WTC11 (cell line): ENCODE data around the gene RPL10.

Source experiments
- AFF4 ChIP-seq: sonication (generic); formaldehyde crosslinking; IDR thresholded peaks from 2 replicates; pipeline ENCODE4 v1.8.1; 2023; ENCODE audit warnings: mild to moderate bottlenecking, missing genetic modification reagents, borderline replicate concordance
- ARID4B ChIP-seq: sonication (generic); formaldehyde crosslinking; IDR thresholded peaks from 2 replicates; pipeline ENCODE4 v1.8.0; 2023; ENCODE audit warnings: missing genetic modification reagents, mild to moderate bottlenecking, borderline replicate concordance
- ATF3 ChIP-seq: sonication (generic); formaldehyde crosslinking; conservative IDR thresholded peaks from 2 replicates; pipeline ENCODE4 v1.8.1; 2022; ENCODE audit warnings: mild to moderate bottlenecking, missing genetic modification reagents
- CREM ChIP-seq: sonication (generic); formaldehyde crosslinking; IDR thresholded peaks from 2 replicates; pipeline ENCODE4 v1.8.1; 2022; ENCODE audit warnings: mild to moderate bottlenecking, missing genetic modification reagents, moderate library complexity
- CTCF ChIP-seq: fragments of 200-600 bp; IDR thresholded peaks from 2 replicates; pipeline ENCODE4 v1.8.0; 2022; ENCODE audit warnings: antibody characterized with exemption
- E2F4 ChIP-seq: sonication (generic); formaldehyde crosslinking; IDR thresholded peaks from 2 replicates; pipeline ENCODE4 v1.8.1; 2022; ENCODE audit warnings: low read depth, mild to moderate bottlenecking, moderate library complexity, missing genetic modification reagents, borderline replicate concordance
- ETV6 ChIP-seq: sonication (generic); formaldehyde crosslinking; IDR thresholded peaks from 2 replicates; pipeline ENCODE4 v1.8.1; 2022; ENCODE audit warnings: mild to moderate bottlenecking, missing genetic modification reagents
- FOXJ3 ChIP-seq: sonication (generic); formaldehyde crosslinking; IDR thresholded peaks from 2 replicates; pipeline ENCODE4 v1.9.0; 2021; ENCODE audit warnings: missing genetic modification reagents, mild to moderate bottlenecking, borderline replicate concordance
- KAT7 ChIP-seq: sonication (generic); formaldehyde crosslinking; IDR thresholded peaks from 2 replicates; pipeline ENCODE4 v1.8.1; 2023; ENCODE audit warnings: missing genetic modification reagents, mild to moderate bottlenecking, borderline replicate concordance
- NFE2L1 ChIP-seq: sonication (generic); formaldehyde crosslinking; IDR thresholded peaks from 2 replicates; pipeline ENCODE4 v1.8.1; 2023; ENCODE audit warnings: missing genetic modification reagents
- NFYB ChIP-seq: sonication (generic); formaldehyde crosslinking; conservative IDR thresholded peaks from 2 replicates; pipeline ENCODE4 v1.8.0; 2022; ENCODE audit warnings: low read depth, missing genetic modification reagents
- STAT6 ChIP-seq: sonication (generic); formaldehyde crosslinking; conservative IDR thresholded peaks from 2 replicates; pipeline ENCODE4 v1.8.1; 2023; ENCODE audit warnings: mild to moderate bottlenecking, low read depth, missing genetic modification reagents, moderate library complexity
- USF2 ChIP-seq: sonication (generic); formaldehyde crosslinking; IDR thresholded peaks from 2 replicates; pipeline ENCODE4 v1.8.1; 2023; ENCODE audit warnings: mild to moderate bottlenecking, missing genetic modification reagents, moderate library complexity
- ZNF138 ChIP-seq: sonication (generic); formaldehyde crosslinking; conservative IDR thresholded peaks from 2 replicates; pipeline ENCODE4 v1.8.1; 2022; ENCODE audit warnings: mild to moderate bottlenecking, moderate library complexity, missing genetic modification reagents

GRCh38 chrX:154413142-154413541 is 15.0 kb downstream of the RPL10 start:
- TF ChIP-seq STAT6 (CRISPR knock-in tag) (no peak), CREM (CRISPR knock-in tag) (no peak), CTCF (no peak), E2F4 (CRISPR knock-in tag) (no peak), AFF4 (CRISPR knock-in tag) (no peak), FOXJ3 (CRISPR knock-in tag) (no peak), KAT7 (no peak), ARID4B (CRISPR knock-in tag) (no peak), USF2 (CRISPR knock-in tag) (no peak), NFE2L1 (CRISPR knock-in tag) (no peak), ATF3 (no peak), ETV6 (no peak), ZNF138 (CRISPR knock-in tag) (no peak), NFYB (CRISPR knock-in tag) (no peak)
